MM.1S (cell line): Measurements from ENCODE around the gene SLC12A2.

Experiments
- DNase-seq: peaks from one replicate; pipeline ENCODE4 v3.0.0-alpha.2; 2015
- H2AFZ ChIP-seq: fragments of 300-600 bp; sonication (generic); 2 replicates; pipeline ENCODE4 v1.6.0; 2016; ENCODE audit warnings: antibody characterized with exemption, low read length
- H3F3A ChIP-seq: fragments of 300-600 bp; sonication (generic); 2 replicates; pipeline ENCODE4 v1.6.1; 2016; ENCODE audit warnings: mild to moderate bottlenecking, antibody characterized with exemption, low read length, moderate library complexity, mixed read lengths; ENCODE audit not compliant: insufficient read depth
- H3K27ac ChIP-seq: fragments of 300-600 bp; sonication (generic); 2 replicates; pipeline ENCODE4 v1.5.1; 2016; ENCODE audit warnings: mild to moderate bottlenecking, low read length
- H3K27me3 ChIP-seq: fragments of 300-600 bp; sonication (generic); replicated peaks from 2 replicates; pipeline ENCODE4 v1.6.0; 2016; ENCODE audit warnings: low read length; ENCODE audit not compliant: insufficient read depth
- H3K36me3 ChIP-seq: fragments of 300-600 bp; sonication (generic); replicated peaks from 2 replicates; pipeline ENCODE4 v1.6.1; 2016; ENCODE audit warnings: mild to moderate bottlenecking, low read length, mixed read lengths; ENCODE audit not compliant: insufficient read depth
- H3K4me1 ChIP-seq: fragments of 300-600 bp; sonication (generic); 2 replicates; pipeline ENCODE4 v1.6.1; 2016; ENCODE audit warnings: low read length, mixed read lengths
- H3K4me2 ChIP-seq: fragments of 300-600 bp; sonication (generic); 2 replicates; pipeline ENCODE4 v1.6.0; 2016; ENCODE audit warnings: low read depth, low read length
- H3K4me3 ChIP-seq: fragments of 300-600 bp; sonication (generic); 2 replicates; pipeline ENCODE4 v1.5.1; 2016; ENCODE audit warnings: low read length, mixed read lengths
- H3K79me2 ChIP-seq: fragments of 300-600 bp; sonication (generic); 2 replicates; pipeline ENCODE4 v1.6.1; 2016; ENCODE audit warnings: mixed run types, low read length, mixed read lengths
- H3K9ac ChIP-seq: fragments of 300-600 bp; sonication (generic); 2 replicates; pipeline ENCODE4 v1.6.1; 2016; ENCODE audit warnings: low read length, mixed read lengths
- H3K9me2 ChIP-seq: fragments of 300-600 bp; sonication (generic); replicated peaks from 2 replicates; pipeline ENCODE4 v1.6.1; 2016; ENCODE audit warnings: mild to moderate bottlenecking, low read length, mixed read lengths; ENCODE audit not compliant: insufficient read depth
- H3K9me3 ChIP-seq: fragments of 300-600 bp; sonication (generic); replicated peaks from 2 replicates; pipeline ENCODE4 v1.6.1; 2016; ENCODE audit warnings: mild to moderate bottlenecking, low read length, mixed read lengths; ENCODE audit not compliant: insufficient read depth
- H4K20me1 ChIP-seq: fragments of 300-600 bp; sonication (generic); 2 replicates; pipeline ENCODE4 v1.6.1; 2016; ENCODE audit warnings: mild to moderate bottlenecking, low read length, moderate library complexity, mixed read lengths; ENCODE audit not compliant: insufficient read depth
- EZH2 ChIP-seq: fragments of 300-600 bp; sonication (generic); optimal IDR thresholded peaks from 2 replicates; pipeline ENCODE3; 2017; ENCODE audit warnings: low read depth, mild to moderate bottlenecking, antibody characterized with exemption, low read length, mixed read lengths
- EZH2phosphoT487 ChIP-seq: fragments of 300-600 bp; sonication (generic); IDR thresholded peaks from 2 replicates; pipeline ENCODE4 v1.6.1; 2018; ENCODE audit warnings: antibody characterized with exemption, low read length
- TF ChIP-seq, protein P1 (sequence below): fragments of 300-600 bp; sonication (generic); IDR thresholded peaks from 2 replicates; pipeline ENCODE4 v1.5.1; 2016; ENCODE audit warnings: antibody characterized with exemption, low read length, mixed read lengths

SLC12A2 gene

DNA sequence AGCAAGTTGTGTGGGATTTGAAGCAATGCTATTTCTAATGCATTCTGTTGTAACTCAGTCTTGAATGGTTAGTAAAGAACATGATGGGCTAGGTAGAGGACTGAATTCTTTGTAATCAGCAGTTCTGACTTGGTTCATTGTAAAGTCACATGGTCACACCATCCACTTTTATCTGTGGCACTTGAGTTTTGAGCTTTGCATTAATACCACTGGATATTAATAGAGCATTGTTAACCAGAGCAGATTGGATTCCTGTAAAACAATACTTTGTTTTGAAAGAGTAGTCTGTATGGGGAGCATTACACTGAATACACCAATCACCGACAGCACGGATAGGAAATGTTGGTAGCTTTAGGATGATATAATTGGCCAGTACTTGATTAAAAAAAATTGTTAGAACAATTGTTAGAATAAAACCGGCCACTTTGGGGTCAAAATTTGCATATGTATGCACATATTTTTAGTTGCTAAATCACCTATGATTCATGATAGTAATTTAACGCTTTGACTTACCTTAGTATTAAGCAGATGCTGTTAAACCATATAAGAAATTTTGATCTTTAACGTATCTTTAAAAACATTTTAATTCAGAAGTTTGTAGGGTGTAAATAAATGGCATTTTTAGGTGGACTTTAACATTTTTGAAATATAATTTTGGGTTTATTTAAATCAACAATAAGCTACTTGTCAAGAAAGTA lies 17.4 kb downstream of the SLC12A2 start:
- H3K27me3 ChIP-seq, result no peaks in the 10 kb centered on the region
- no peak overlapping the region for H3K4me2 ChIP-seq
- H3K9me3 ChIP-seq, result no peaks in the 10 kb centered on the region
- H3K27ac ChIP-seq, result no peak overlapping the region
- H3F3A ChIP-seq, result no peaks in the 10 kb centered on the region
- no peaks in the 10 kb centered on the region for H3K4me1 ChIP-seq
- no peak overlapping the region for H2AFZ ChIP-seq
- peaks cover 14% of the 10 kb centered on the region for H3K79me2 ChIP-seq
- H3K9ac ChIP-seq, result no peak overlapping the region
- no peaks in the 10 kb centered on the region for H3K36me3 ChIP-seq
- TF ChIP-seq EZH2phosphoT487 (no peak), EZH2 (no peak)
- TF ChIP-seq, protein P1, sequence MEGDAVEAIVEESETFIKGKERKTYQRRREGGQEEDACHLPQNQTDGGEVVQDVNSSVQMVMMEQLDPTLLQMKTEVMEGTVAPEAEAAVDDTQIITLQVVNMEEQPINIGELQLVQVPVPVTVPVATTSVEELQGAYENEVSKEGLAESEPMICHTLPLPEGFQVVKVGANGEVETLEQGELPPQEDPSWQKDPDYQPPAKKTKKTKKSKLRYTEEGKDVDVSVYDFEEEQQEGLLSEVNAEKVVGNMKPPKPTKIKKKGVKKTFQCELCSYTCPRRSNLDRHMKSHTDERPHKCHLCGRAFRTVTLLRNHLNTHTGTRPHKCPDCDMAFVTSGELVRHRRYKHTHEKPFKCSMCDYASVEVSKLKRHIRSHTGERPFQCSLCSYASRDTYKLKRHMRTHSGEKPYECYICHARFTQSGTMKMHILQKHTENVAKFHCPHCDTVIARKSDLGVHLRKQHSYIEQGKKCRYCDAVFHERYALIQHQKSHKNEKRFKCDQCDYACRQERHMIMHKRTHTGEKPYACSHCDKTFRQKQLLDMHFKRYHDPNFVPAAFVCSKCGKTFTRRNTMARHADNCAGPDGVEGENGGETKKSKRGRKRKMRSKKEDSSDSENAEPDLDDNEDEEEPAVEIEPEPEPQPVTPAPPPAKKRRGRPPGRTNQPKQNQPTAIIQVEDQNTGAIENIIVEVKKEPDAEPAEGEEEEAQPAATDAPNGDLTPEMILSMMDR, result no peak
- no peak overlapping the region for H3K4me3 ChIP-seq
- H4K20me1 ChIP-seq, result no peaks in the 10 kb centered on the region
- DNase-seq, result no peak
- H3K9me2 ChIP-seq, result no peaks in the 10 kb centered on the region

GRCh38 chr5:128101676-128102075 lies 18.1 kb downstream of the SLC12A2 start:
- Histone ChIP-seq H3F3A (no peaks in the 10 kb centered on the region), H3K9me2 (no peaks in the 10 kb centered on the region), H3K4me2 (no peak overlapping the region), H2AFZ (no peak overlapping the region), H3K4me1 (no peaks in the 10 kb centered on the region), H3K4me3 (no peak overlapping the region), H3K79me2 (peaks cover 14% of the 10 kb centered on the region), H3K9ac (no peak overlapping the region), H3K36me3 (no peaks in the 10 kb centered on the region), H3K9me3 (no peaks in the 10 kb centered on the region), H4K20me1 (no peaks in the 10 kb centered on the region), H3K27ac (no peak overlapping the region), H3K27me3 (no peaks in the 10 kb centered on the region)
- DNase-seq, result no peak
- no peak for TF ChIP-seq EZH2phosphoT487
- no peak for TF ChIP-seq EZH2
- TF ChIP-seq, protein P1, result no peak

- no peaks in the 10 kb centered on the region for H4K20me1 ChIP-seq
- H3K4me1 ChIP-seq, result no peaks in the 10 kb centered on the region
Observed at GRCh38 chr5:128105203-128105602, 21.6 kb downstream of the SLC12A2 start.

More at GRCh38 chr5:128105203-128105602, 21.6 kb downstream of the SLC12A2 start:
- DNase-seq, result no peak
- H2AFZ ChIP-seq, result no peak overlapping the region
- H3F3A ChIP-seq, result no peaks in the 10 kb centered on the region
- no peak for TF ChIP-seq EZH2
- TF ChIP-seq EZH2phosphoT487, result no peak
- TF ChIP-seq, protein P1, result no peak
- H3K9me2 ChIP-seq, result no peaks in the 10 kb centered on the region
- no peak overlapping the region for H3K9ac ChIP-seq
- no peaks in the 10 kb centered on the region for H3K27me3 ChIP-seq
- H3K4me2 ChIP-seq, result no peak overlapping the region
- H3K27ac ChIP-seq, result no peak overlapping the region
- H3K79me2 ChIP-seq, result peaks cover 7% of the 10 kb centered on the region; the same call in 1 of the 2 replicates
- no peak overlapping the region for H3K4me3 ChIP-seq
- H3K9me3 ChIP-seq, result no peaks in the 10 kb centered on the region
- H3K36me3 ChIP-seq, result no peaks in the 10 kb centered on the region
